ENCODE measurements around the gene CHD2.

Gene CHD2

DNA sequence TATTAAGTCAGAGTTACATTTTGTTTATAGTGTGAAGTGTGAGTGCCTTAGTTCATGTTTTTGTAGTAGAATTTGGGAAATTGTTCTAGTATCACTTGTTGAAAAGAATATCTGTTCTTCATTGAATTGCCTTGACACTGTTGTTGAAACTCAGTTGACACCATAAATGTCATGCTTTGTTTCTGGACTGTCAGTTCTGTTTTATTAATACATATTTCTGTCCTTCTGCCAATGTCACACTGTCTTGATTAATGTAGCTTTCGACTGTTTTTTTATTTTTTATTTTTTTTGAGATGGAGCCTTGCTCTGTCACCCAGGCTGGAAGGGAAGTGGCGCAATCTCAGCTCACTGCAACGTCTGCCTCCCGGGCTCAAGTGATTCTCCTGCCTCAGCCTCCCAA lies 59.1 kb downstream of the CHD2 start:
- no peak for DNase-seq (ENCODE audit: low read depth, low spot score)

DNA sequence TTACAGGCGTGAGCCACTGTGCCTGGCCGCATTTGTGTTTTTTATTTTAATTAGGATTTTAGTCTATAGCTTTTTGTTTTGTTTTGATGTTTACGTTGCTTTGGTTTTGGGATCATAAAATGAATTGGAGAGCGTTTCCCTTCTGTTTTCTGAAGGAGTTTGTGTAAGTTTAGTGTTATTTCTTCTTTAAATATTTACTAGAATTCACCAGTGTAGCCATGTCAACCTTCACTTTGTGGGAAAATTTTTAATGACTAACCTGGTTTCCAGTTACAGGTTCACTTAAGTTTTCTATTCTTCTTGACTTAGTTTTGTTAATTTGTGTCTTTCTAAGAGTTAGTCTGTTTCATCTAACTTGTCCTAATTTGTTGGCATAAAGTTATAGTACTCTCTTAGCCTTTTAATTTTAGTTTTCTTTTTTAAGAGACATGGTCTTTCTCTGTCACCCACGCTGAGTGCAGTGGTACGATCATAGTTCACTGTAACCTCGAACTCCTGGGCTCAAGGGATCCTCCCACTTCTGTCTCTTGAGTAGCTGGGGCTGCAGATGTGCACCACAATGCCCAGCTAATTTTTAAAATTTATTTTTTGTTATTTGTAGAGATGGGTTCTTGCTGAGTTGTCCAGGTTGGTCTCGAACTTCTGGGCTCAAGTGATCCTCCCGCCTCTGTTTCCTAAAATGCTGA lies 61.0 kb downstream of the CHD2 start:
- no peak for DNase-seq (ENCODE audit: low read depth, low spot score)

DNA sequence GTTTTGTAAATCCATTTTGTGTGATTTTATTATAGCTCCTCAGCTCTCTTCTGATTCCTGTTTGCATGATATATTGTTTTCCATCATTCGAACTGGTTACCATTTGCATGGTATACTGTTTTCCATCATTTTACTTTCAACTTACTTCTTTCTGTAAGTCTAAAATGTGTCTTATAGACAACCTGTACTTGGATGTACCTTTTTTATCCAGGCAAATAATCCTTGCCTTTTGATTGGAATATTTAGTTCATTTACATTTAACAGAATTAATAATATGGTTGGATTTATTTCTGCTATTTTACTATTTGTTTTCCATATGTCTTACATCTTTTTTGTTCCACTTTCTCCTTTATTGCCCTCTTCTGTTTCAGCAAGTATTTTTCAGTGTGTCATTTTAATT lies 62.8 kb downstream of the CHD2 start:
- DNase-seq (ENCODE audit: low read depth, low spot score) = no peak

DNA sequence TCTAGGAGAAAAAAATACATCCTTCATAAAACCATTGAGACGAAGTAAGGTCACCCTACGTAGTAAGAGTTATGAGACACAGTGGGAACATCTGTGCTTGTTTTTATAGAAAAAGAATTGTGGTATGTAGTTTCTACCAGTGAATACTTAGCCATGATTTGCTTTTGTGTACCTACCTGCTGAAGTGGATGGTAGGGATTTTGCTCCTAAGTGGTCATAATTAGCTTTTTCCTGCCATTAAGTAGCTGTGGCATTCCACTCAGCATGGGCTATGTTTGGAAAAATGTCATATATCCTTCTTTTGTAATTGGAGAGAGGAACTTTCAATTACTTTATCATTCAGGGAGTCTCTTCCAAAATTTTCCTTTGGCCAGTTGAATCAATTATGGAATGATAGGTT lies 63.7 kb downstream of the CHD2 start:
- no peak for DNase-seq (ENCODE audit: low read depth, low spot score)

DNA sequence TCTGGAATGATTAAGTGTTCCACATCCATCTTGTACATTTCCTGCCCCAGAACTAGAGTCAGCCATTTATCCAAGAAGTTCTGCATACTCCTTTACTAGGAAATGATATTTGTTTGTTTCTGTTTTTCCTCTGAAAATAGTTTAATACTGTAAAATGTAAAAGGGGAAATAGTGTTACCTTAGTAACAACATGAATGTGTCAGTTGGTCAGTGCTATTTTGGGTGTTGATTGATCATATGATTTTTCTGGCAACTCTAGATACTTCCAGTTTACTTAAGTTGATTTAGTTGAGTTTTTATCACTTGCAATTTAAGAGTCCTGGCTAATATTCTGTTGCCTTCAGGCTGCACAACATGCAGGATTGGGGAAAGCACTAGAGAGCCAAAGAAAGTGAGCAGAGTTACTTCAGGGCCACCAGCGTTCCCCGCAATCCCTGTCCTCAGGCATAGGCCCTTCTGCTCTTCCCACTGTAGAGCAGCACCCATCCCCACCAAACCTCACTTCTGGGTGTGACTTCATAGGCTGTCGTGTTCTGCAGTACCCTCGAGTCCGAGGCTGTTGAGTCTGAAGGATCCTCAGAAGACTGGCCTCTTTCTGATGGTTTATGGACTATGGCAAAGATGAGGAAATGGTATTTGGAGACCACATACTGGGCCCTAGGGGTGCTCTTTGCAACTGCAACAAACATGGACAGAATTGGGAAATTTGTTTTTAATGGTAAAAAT lies 69.0 kb downstream of the CHD2 start:
- DNase-seq (ENCODE audit: low read depth, low spot score) = no peak

DNA sequence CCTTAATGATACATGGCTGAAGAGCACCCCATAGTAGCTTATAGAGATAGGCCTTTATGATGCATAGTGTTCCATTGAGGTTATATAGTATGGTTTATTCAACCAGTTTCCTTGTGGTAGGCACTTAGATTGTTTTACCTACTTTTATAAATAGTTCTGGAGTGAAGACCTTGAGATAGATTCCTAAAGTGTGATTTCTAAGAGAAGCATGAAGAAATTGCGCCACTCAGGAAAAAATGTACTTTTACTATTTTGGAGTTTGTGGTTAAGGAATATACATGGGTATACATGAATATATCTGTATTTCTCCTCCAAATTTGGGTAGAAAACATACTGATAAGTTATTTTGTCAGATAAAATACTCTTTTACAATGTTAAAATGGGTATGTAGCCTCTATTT lies 70.5 kb downstream of the CHD2 start:
- no peak for DNase-seq (ENCODE audit: low read depth, low spot score)

DNA sequence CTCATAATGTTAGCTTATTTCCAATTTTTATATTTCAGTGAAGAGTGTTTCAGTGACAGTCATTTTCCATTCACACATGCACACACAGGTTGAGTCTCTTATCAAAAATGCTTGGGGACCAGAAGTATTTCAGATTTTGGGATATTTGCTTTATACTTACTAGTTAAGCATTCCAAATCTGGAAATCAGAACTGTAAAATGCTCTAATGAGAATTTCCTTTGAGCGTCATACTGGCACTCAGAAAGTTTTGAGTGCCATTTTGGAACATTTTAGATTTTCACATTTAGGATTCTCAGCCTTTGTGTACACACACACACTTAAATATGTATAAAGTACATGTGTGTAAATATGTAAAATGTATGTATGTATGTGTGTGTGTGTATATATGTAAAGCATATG lies 71.0 kb downstream of the CHD2 start:
- DNase-seq (ENCODE audit: low read depth, low spot score) = no peak

DNA sequence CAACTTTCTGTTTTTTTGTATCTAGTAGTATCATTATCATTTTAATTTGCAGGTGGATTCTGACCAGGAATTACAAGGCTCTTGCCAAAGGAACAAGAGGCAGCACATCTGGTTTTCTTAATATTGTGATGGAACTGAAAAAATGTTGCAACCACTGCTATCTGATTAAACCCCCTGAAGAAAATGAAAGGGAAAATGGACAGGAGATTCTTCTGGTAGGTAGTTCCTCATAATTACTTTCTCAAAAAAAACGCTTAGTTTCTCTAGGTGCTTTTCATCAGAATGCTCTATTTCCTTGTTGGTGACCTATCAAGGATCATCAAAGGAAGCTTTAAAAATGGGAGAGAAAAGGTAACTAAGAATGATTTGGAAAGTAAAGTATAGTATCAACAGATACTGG lies 71.6 kb downstream of the CHD2 start:
- no peak for DNase-seq (ENCODE audit: low read depth, low spot score)

DNA sequence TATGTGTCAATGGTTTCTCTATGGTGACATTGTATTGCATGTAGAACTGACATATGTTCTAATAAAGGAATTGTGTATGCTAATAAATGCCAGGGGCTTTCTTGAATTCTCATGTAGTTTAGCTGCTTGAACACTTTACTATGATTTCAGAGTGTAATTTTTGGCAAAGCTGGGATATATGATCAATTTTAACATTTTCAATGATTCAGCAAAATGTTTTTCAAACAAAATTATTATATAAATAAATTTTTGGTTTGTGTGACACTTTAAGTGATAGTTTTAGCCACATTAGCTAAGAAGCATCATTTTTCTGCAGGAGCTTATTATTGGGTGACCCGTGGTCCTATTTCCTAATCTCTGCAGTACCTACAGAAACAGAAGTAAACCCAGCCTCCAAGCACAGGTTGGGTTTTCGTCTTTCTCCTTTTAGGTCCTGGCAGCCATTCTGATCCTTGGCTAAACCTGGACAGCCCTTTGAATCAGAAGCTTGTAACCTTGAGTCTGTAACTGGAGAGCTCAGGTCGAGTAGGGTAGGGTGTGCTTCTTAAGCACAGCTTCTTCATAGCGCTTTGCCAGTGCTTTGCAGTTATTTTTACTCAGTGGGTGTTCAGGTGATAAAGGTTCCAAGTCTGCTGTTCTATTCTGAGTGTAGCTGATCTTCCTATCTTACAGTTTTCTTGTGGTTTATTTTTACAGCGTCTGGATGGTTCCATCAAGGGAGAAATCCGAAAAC lies 74.2 kb downstream of the CHD2 start:
- no peak for DNase-seq (ENCODE audit: low read depth, low spot score)

DNA sequence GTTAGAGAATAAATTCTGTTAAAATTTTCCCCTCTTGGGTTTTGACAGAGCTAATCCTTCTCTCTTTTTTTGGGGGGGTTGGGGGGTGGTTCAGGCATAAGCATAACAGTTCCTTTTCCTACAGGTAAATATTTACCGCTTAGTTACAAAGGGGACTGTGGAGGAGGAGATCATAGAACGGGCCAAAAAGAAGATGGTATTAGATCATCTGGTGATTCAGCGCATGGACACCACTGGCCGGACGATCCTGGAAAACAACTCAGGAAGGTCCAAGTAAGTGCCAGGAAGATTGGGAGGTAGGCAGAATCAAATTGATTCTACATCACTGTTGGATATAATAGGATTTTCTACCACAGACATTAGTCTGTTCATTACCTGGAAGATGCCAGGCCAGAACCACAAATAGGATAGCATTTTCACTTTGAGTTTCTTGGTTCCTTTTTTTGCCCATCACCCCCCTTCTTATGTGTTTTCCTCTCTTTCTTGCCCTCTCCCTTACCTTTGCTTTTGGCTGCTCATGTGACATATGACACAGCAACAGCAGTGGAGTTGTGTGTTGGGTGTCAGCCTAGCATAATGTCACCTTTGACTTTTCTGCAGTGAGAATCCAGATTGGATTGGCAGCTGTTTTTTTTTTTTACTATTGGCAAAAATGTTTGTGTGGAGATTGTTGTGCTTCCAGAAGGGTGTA lies 79.0 kb downstream of the CHD2 start:
- no peak for DNase-seq (ENCODE audit: low read depth, low spot score)

DNA sequence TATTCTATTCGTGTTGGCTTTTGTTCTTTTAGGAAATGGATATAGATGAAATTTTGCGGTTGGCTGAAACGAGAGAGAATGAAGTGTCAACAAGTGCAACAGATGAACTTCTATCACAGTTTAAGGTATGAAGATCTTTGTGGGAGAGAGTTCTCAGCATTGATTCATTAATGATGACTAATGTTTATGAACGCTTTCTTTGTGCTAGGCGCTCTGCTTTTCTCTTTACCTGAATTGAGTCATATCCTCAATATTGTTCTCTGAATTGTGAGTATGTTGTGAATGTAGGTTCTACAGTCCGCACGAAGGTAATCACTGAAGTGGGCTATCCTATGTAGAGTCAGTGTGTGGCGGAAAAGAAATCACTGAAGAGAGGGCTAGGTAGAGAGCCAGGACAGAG lies 81.2 kb downstream of the CHD2 start:
- no peak for DNase-seq (ENCODE audit: low read depth, low spot score)

DNA sequence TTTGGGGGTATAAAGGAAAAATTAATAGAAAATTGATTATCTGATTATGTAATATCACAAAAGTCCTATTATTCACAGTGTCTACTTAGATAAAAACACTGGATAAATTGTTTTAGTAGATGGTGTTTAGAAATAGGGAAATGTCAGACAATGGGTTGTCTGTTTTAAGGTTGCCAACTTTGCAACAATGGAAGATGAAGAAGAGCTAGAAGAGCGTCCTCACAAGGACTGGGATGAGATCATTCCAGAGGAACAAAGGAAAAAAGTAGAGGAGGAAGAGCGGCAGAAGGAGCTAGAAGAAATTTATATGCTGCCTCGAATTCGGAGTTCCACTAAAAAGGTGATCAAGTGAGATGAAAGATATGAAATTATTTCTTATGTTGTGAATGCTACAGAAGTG lies 84.0 kb downstream of the CHD2 start:
- DNase-seq (ENCODE audit: low read depth, low spot score) = no peak

DNA sequence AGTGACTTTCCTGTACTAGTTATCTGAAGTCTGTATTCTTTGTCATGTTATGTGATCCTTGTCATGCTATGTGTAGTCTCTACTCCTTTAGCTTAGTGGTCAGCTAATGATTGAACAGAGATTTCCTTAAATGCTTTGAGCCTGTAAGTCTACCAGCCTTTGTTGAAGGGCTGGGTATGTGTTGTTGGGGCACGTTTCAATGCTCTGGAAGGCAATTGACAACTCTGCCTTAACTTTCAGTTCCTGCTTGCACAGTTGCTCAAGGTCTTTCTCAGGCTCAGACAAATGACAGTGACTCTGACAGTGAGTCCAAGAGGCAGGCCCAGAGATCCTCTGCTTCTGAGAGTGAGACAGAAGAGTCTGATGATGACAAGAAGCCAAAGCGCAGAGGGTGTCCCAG lies 89.3 kb downstream of the CHD2 start:
- DNase-seq (ENCODE audit: low read depth, low spot score) = no peak

DNA sequence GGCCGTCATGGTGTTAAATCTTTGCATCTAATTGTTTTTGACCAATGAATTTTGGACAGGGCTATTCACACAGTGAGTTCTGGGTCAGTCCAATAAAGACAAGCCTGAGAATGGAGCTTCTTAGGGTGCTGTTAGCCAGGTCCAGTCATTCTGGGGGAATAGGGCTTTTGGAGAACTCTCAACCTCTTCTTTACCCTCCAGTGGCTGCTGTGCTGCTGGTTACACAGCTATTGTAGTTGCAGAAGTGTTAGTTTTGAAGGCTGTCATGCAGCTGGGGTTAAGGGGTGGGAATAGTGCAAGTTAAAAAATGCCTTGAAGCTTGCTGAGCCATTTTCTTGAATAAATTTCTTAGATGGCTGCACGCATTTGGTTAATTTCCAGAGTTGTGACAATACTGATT lies 89.9 kb downstream of the CHD2 start:
- DNase-seq (ENCODE audit: low read depth, low spot score) = no peak

DNA sequence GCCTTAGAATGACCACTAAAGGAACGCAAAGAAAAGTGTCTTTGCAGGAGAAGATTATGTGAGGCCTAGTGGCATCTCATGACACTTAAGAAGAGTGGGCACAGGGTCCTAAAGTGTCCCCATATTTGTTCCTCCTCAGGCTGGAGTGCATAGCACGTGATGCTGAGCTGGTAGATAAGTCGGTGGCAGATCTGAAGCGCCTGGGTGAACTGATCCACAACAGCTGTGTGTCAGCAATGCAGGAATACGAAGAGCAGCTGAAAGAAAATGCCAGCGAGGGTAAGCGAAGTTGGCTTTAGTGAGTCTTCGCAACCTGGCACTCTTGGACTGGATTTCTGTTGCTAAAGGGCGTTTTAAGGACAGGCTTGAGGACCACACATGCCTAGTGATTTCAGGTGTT lies 92.6 kb downstream of the CHD2 start:
- DNase-seq (ENCODE audit: low read depth, low spot score) = no peak

DNA sequence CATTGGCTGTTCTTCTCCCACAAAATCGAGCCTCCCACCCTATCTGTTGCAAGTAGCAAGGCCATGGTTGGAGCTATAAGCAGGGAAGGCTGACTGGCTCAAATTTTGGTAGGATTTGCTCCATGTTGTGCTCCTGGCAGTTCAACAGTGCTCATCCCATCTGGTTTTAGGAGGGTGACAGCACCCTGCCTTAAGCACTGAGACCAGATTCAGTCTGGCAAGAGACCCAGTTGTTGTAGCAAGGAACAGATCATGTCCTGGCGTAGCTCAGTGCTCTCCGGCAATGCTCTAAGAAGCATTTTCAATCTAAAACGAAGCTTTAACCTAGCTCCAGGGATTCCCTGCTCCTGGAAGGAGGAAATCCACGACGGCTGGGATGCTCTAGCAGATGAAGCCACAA lies 97.7 kb downstream of the CHD2 start:
- DNase-seq (ENCODE audit: low read depth, low spot score) = no peak

DNA sequence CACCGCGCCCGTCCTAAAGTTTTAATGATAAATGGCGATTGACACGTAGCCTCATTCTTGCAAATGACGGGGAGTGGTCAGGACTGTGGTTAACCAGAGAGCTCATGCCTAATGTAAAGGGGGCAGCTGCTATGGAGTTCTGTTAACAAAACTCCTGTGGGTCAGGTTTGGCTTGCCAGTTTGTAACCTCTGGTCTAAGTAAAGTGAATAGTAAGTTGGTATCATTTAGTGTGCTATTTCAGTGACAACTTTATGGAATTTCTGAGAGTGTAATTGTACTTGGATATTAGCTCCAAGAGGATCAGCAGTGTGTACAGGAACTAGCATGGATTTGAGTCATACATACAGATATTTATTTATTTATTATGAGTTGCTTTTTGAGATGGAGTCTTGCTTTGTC lies 101.0 kb downstream of the CHD2 start:
- no peak for DNase-seq (ENCODE audit: low read depth, low spot score)

DNA sequence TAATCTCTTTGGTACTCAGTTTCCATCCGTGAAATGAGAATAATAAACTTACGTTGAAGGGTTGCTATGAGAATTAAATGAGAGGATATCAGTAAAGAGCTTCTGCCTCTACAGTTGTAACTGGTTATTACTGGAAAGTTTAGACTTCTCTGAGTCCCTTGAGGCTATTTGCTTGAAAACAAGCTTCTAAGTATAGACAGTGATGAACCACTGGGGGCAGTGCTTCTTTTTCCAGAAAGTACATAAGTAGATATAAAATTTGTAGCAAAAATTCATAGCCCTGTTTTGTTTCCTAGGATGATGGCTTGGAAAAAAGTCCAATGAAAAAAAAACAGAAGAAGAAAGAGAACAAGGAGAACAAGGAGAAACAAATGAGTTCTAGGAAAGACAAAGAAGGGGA lies 101.8 kb downstream of the CHD2 start:
- no peak for DNase-seq (ENCODE audit: low read depth, low spot score)

DNA sequence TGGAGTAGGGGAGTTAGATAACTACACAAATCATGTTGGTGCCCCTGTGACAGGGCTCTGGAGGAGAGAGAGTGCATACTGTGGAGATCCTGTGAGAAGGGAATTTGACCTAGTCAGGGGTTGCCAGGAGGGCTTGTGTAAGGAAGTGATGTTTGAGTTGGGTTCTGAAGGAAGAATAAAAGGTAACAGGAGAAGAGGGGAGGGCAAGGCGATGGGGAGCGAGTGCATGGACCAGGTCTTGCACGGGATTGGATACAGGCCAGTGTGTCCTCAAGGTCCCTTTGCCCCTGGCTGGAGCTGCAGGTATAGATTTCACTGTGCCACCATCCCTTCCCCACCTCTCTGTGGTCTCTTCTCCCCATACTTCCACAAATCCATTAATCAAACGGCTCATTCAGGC lies 105.0 kb downstream of the CHD2 start:
- no peak for DNase-seq (ENCODE audit: low read depth, low spot score)

DNA sequence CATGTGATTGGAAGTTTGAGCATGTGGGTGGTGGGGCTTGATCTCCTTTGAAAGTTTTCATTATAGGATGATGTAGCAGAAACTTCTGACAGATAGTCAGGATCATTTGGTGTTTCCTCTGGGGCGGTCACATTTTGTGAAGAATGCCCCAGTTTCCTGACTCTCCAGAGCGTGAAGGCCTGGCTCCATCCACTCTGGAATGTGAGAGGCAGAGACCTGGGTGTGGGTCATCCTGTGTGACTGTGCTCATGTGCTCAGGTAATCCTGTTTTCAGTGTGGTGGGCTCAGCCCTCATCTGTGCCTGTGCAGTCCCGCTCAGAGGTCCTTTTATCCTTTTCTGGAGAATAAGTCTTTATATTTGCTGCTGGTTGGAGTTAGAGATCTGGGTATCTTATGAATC lies 107.9 kb downstream of the CHD2 start:
- DNase-seq (ENCODE audit: low read depth, low spot score) = no peak

DNA sequence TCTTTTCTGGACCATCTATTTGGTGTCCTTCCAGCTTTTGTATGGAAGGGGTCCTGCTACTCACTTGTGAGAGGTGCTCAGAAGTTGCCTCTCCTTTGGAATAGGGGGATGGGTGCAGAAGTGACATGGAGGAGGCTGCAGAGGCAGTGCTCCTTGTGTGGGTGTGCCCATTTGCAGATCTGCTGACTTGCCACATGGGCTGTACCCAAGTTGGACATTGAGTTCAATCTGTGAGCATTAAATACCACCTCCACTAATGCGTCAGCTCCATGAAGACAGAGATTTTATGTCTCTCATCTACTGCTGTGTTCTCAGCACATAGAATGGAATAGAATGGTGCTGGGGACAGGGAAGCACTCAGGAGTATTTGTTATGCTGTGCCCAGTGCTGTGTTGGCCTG lies 112.7 kb downstream of the CHD2 start:
- no peak for DNase-seq (ENCODE audit: low read depth, low spot score)

DNA sequence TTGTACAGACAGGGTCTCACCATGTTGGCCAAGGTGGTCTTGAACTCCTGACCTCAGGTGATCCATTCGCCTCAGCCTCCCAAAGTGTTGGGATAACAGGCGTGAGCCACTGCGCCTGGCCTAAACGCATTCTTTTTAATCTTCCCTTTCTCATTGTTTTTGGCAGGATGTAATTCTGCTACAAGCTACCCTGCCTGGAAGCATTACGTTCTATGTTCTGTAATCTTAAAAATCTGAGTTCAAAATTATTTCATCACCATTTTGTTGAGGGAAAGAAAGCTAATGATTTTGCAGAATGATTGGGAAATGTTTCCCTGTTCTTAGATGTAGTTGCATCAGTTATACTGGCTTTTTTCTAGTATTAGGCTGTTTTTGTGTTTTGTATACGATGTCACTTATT lies 117.4 kb downstream of the CHD2 start:
- no peak for DNase-seq (ENCODE audit: low read depth, low spot score)

All from activated naive CD8-positive, alpha-beta T cell treated with anti-CD3 and anti-CD28 coated beads, Interleukin-2, amount 50 U/mL, for 16 hours (primary cell).